GM12892 (cell line): Measurements from ENCODE around the gene BAZ1B.

Source experiments
- POLR2A ChIP-seq: IDR thresholded peaks from 2 replicates; pipeline ENCODE4 v1.6.1; 2011; ENCODE audit warnings: low read depth, low read length, control low read depth
- TAF1 ChIP-seq: IDR thresholded peaks from 2 replicates; pipeline ENCODE4 v1.6.1; 2011; ENCODE audit warnings: low read depth, mild to moderate bottlenecking, control low read depth, low read length, borderline replicate concordance

GRCh38 chr7:73443548-73444255 is 78.4 kb downstream of the BAZ1B start:
- TF ChIP-seq POLR2A (no peak), TAF1 (no peak)
